Sigmoid colon (tissue), 4 donors: ENCODE measurements around the gene CLIC4.

Experiments
- EP300 ChIP-seq, 4 donors: sonication (generic); formaldehyde crosslinking; IDR thresholded peaks; one replicate each; pipeline ENCODE4 v1.6.1; 2017; ENCODE audit warnings: antibody characterized with exemption in 4 of 4
- POLR2A ChIP-seq, 2 donors: fragments of 450-650 bp; IDR thresholded peaks; one replicate each; pipeline ENCODE4 v1.6.1; 2016; ENCODE audit warnings: antibody characterized with exemption in 2 of 2, mild to moderate bottlenecking in 2 of 2, moderate library complexity in 2 of 2
- POLR2AphosphoS5 ChIP-seq, 4 donors: sonication (generic); formaldehyde crosslinking; IDR thresholded peaks; one replicate each; pipeline ENCODE4 v1.6.1; 2017; ENCODE audit warnings: antibody characterized with exemption in 4 of 4
- TF ChIP-seq, protein P1 (sequence below), 4 experiments: fragments of 450-650 bp in 3 of 4; fragments of 200-600 bp in 1 of 4; IDR thresholded peaks; one replicate each; pipeline ENCODE4 v1.5.1; 2016 to 2019; ENCODE audit warnings: antibody characterized with exemption in 4 of 4, mild to moderate bottlenecking in 3 of 4, moderate library complexity in 2 of 4

GRCh38 chr1:24775348-24775747 lies 30.1 kb downstream of the CLIC4 start:
- TF ChIP-seq POLR2A (IDR thresholded peaks at IDR 0.05) = no peak
- TF ChIP-seq, protein P1, sequence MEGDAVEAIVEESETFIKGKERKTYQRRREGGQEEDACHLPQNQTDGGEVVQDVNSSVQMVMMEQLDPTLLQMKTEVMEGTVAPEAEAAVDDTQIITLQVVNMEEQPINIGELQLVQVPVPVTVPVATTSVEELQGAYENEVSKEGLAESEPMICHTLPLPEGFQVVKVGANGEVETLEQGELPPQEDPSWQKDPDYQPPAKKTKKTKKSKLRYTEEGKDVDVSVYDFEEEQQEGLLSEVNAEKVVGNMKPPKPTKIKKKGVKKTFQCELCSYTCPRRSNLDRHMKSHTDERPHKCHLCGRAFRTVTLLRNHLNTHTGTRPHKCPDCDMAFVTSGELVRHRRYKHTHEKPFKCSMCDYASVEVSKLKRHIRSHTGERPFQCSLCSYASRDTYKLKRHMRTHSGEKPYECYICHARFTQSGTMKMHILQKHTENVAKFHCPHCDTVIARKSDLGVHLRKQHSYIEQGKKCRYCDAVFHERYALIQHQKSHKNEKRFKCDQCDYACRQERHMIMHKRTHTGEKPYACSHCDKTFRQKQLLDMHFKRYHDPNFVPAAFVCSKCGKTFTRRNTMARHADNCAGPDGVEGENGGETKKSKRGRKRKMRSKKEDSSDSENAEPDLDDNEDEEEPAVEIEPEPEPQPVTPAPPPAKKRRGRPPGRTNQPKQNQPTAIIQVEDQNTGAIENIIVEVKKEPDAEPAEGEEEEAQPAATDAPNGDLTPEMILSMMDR (IDR thresholded peaks at IDR 0.05) = no peak
- TF ChIP-seq EP300 (IDR thresholded peaks at IDR 0.05) = no peak
- TF ChIP-seq POLR2AphosphoS5 (IDR thresholded peaks at IDR 0.05) = no peak
